Activated CD4-positive, alpha-beta T cell treated with anti-CD3 and anti-CD28 coated beads for 48 hours (primary cell): ENCODE data around the gene CFAP299.
A peak's percentile ranks its signal among the peaks of the same experiment; 100 is the strongest.

ENCODE experiments used
- DNase-seq: peaks from one replicate; pipeline ENCODE4 v3.0.0-alpha.2; 2020

The CFAP299 gene

DNA sequence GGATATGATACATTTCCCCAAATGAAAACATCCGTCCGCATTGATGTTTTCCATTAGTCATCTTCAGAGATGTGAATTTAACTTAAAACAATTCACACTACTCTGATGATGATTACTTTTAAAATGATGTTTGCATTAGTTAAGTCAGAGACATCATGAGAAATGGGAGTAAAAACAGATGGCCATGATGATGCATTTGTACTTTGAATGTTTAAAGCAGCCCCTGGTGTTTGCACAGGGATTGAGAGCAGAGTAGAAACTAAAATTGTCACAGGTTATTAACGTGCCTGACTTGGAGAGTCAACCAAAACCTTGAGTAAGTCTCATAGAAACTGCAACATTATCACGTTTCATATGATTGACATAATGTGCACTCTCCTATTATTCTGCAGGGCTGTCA, 117.2 kb downstream of the CFAP299 start:
- DNase-seq, result no peak

DNA sequence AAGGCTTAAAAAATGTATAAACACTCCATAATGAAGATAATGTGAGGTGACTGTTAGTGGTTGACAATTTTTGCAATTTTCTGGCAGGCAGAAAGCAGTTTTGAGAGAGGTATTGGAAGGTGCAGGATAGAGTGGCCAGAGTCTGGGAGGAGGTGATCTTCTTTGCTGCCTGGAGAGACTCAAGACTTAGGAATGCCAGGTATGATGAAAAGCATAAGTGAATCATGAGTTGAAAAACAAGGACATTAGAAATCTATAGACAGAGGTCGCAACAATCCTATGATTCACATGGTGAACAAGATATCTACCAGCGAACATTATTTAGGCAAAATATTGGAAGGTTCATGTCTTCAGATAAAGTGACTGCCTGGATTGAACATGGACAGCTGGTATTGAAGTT, 118.5 kb downstream of the CFAP299 start:
- no peak for DNase-seq

DNA sequence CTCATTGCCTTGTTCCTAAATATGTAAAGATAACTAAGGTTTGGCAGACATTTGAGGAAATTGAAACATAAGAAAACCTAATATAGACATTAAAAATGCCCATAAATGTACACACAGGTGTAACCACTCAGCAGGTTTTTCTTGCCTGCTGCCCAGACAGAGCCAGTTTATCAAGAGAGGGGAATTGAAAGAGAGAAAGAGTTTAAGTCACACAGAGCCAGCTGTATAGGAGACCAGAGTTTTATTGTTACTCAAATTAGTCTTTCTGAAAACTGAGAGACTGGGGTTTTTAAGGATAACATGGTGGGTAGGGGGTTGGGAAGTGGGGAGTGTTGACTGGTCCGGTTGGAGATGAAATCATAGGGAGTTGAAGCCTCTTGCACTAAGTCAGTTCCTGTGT, 119.0 kb downstream of the CFAP299 start:
- DNase-seq, result no peak

DNA sequence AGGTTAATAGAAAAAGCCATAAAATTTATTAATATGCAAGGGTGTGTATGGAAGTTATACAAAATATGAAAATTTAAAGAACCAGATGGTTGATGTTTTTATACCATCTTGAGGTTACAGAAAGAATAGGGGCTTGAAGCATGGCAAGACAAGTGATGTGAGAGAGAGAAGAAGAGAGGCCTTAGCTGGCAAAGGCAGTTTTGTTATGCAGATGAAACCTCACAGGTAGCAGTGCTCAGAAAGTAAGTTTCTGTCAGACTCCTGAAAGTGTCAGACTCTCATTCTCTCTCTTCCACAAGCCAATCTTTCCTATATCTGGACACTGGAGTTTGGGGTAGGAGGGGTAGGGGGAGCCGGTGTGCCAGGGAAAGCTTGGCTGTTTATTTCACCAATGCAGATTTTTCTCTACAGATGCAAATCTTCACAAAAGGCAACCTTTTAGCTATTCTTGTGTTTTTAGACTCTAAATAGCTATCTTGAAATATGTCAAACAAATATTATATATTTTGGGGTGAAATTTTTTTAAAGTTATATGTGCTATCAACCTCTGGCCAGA, 124.5 kb downstream of the CFAP299 start:
- DNase-seq, result no peak

DNA sequence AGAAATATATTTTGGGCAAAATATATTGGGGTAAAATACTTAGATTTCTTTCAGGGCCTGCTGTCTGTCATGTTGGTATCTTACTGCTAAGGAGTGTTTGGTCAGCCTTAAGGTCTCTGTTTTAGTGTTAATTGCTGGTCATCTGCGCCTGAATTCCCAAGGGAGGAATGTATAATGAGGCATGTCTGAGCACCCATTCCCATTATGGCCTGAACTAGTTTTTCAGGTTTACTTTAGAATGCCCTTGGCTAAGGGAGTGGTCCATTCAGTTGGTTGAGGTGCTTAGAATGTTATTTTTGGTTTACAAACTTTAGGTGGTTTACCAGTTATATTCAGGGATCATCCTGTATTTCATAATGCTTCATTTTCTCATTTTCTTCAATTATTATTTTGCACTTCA, 125.9 kb downstream of the CFAP299 start:
- no peak for DNase-seq

DNA sequence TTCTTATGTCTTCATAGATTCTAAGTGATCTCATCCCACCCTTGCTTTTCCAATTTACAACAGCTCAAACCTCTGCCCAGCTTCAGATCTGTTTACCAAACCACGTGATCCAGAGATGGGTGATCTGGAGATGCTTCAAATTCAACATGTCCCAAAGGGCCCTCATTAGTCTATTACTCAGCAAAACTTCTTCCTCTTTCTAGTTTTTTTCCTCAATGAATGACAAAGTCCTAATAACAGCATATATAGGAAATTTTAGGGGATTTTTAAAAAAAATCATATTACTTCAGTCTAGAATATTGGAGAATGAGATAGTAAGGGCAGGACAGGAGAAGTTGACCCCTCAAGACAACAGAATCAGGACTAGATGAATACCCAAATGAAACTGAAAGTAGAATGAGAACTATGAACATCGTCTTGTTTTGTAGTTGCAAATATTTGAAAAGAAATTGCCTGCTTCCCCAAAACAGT, 127.1 kb downstream of the CFAP299 start:
- DNase-seq, result no peak

DNA sequence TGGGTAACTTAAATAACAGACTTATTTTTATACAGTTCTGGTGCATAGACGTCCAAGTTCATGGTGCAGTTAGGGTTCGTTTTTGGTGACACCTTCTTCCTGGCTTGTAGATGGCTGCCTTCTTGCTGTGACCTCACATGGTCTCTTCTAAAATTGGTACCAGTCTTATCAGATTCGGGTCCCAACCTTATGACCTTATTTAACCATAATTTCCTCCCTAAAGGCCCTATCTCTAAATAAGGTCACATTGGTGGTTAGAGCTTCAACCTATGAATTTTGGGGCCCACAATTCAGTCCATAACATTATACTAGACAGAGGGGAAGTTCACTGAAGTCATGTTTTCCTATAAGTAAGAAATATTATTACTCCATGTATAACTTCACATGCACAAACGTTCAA, 128.0 kb downstream of the CFAP299 start:
- DNase-seq, result no peak

DNA sequence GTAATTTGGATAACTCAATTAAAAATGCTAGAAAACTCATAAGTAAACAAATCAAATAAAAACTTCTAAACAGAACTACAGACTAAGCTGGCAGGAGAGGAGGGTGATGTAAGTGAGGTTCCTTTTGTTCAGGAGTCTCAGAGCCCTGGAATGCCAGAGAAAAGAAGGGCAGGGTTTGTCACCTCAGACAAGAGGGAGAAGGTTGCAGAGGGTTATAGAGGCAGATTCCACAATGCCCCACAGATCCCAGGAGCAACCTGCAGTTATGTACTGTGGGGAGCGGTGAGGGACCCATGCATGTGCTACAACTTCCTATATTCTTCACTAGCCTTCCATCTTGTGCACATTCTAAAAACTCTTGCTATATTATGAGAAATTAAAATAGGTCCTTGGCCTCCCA, 129.7 kb downstream of the CFAP299 start:
- DNase-seq, result no peak

DNA sequence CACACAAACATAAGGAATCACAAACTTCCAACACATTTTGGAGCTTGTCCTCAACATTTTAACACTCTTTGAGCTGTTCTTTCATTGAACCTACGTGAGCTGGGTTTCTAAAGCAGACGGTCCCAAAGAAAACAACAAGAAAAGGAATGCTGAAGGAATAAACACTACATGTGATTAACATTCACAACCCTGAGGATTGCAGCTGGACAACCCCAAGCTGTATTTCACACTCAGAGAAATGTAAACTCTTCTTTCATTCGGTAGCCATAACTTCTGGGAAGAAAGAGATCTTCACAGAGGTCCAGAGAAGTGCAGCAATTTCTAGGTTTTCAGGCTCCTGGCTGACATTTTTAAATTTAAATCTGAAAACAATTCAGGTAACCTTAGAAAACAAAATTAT, 130.2 kb downstream of the CFAP299 start:
- DNase-seq, result no peak

DNA sequence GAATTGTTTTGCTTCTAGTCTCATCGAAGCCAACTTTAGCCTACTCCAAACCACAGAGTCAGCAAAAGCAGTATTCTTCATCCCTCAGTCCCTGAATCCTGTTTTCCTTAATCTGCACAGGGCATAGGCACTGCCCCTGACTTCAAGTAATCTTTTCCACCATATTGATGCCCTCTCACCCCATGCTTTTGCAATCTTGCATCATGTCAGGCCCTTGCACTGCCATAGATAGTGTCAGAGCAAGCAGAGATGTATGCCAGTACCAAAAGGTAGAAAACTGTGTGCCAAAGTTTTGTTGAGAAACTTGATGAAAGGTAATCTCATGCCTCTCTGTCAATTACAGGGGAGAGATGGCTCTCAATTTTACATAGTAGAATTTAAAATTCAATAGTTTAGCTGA, 131.1 kb downstream of the CFAP299 start:
- no peak for DNase-seq

DNA sequence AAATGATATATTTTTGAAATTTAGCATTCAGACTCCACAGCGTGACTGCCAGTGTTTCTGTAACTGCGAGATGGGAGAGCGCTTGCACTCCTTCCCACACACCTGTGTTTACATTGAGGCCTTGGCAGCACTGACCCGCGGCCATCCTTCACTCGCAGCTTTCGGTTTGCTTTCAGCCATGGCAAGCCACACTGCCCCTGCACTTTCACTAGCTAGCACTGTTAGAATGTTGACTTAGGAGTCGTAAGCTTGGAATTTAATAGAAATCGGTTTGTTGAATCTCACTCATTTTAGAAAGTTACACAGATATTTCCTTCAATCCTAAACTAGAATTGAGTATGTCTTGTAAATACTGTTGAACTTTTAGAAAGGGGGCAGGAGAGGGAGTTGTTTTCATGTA, 136.2 kb downstream of the CFAP299 start:
- DNase-seq, result no peak

DNA sequence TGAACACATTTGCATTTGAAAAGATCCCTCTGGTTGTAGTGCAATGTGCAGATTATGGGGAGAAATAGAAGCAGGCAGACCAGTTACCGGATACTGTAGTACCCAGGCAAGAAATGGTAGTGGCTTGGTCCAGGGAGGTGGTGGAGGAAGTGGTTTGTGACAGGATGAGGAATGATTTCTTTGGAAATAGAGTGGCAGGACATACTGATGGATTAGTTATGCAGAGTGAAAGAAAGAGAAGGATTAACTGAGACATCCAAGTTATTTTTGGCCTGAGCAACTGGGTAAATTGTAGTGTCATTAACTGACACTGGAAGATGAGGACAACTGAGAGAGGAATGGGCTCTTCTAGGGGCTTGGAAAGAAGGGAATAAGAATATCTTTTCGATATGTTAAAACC, 139.7 kb downstream of the CFAP299 start:
- DNase-seq, result no peak

DNA sequence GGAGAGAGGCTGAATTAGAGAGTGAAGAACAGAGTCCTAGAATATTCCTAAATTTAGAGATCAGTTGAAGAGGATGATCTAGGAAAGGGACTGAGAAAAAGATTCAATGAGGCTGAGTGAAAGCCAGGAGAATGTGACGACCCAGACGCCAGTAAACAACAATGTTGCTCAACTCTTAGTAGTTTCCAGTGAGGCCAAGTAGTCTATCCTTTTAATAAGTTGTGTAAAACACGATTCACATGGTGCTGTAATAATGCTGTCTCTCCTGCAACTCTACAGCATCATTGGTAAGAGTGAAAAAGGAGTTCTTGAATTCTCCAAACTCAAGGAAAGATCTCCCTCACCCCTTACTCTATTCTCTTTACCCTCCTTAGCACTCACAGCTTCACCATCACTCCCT, 140.3 kb downstream of the CFAP299 start:
- no peak for DNase-seq

DNA sequence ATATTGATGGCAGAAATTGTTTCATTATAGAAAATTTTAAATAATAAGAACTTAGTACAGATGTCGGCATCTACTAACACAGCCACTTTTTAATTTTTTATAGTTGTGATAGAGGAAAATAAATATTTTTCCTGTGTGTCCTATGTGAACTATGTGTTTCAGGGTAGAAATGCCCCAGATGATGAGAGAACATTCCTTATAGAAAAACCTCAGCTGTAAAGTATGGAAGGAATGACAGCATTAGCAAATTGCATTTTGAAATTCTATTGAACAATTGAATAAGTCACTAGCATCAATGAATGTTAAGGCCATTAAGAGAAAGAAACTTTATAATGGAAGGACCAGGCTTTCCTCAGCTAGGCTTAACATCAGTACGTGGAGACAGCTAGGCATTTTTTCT, 149.2 kb downstream of the CFAP299 start:
- DNase-seq, result no peak

DNA sequence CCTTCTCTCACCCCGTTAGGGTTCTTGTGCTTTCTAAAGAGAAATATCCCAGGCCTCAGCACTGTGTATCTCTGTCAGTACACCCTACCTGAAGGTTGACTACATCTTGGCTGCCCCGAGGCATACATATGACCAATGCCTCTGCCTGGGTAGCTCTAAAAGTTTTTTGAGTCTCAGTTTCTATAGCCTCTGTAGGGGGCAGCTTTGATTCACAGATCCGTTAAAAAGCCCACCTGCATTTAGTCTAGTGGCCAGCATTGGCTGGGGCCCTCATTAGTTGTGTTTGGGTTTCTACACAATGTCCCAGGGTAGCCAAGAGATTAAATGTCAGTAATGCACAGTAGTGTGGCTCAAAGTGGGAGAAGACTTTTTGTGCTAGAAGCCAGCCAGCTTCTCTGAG, 151.1 kb downstream of the CFAP299 start:
- no peak for DNase-seq

DNA sequence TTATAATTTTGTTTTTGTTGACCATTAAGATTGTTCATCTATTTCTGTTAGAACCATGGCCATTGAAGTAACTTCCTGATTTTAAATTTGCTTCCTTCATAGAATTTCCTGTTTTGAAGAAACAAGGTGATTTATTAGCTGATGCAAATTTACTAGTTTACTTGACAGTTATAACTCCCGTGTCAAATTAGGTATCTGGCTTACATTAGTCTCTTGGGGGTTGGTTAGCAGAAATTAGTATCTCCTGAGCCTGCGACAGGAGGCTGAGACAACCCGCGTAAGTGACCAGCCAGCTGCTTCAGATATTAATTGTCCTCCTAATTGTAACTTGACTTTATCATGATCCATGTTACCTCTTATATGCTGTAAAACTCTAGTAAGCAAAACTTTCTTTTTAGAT, 154.3 kb downstream of the CFAP299 start:
- DNase-seq, result no peak

DNA sequence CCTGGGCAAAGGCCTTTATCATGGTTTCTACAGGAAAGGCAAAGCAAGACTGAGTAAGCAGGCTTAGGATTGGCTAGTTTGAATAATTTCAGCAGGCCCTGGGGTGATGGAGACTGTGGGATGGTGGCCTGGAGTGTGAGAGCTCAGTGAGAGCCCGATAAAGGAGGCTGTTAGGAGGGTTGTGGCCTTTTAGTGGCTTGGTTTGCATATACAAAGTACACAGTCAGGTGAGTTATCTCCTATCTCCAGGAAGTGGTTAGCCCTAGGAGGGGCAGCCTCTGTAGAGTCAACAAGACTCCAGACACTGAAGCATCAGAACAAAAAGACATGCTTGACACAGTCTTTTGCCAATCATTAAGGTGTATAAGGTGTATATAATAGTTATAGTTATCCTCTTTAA, 157.2 kb downstream of the CFAP299 start:
- DNase-seq, result peak; percentile 19

DNA sequence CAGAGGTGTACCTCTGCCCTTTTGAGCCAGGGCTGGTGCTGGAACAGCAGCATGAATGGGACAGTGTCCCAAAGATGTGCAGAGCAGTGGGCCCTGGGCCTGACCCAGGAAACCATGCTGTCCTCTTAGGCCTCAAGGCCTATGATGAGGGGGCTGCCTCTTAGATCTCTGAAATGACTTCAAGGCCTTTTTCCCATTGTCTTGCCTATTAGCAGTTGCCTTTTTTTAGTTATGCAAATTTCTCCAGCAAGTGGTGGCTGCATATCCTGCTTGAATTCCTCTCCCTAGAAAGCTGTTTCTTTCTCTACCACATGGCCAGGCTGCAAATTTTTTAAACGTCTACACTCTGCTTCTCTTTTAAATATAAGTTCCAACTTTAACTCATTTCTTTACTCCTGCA, 160.3 kb downstream of the CFAP299 start:
- DNase-seq, result no peak

DNA sequence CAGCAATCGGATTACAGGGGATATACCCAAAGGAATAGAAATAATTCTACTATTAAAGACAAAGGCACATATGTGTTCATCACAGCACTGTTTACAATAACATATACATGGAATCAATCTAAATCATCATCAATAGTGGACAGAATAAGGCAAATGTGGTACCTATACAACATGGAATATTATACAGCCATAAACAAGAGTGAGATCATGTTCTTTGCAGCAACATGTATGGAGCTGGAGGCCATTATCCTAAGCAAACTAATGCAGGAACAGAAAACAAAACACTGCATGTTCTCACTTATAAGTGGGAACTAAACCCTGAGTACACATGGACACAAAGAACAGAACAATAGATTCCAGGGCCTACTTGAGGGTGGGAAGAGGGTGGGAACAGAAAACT, 163.2 kb downstream of the CFAP299 start:
- no peak for DNase-seq

DNA sequence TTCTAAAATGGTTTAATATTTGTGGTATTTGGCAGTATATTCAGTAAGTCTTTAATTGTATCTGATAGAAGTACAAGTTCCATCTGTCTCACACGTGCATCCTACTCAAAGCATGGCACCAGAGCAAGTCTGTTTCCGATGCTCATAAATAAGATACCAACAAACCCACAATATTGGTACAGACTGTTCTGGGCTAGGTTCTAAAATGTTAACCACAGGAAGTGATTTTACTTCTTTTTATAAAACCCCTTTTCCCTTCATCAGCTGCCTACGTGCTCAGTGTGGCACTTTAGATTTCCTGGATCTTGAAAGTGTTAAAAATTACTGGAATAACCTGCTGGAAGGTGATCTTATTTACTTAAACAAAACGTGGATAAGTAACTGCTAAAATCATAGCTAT, 165.1 kb downstream of the CFAP299 start:
- DNase-seq, result no peak

DNA sequence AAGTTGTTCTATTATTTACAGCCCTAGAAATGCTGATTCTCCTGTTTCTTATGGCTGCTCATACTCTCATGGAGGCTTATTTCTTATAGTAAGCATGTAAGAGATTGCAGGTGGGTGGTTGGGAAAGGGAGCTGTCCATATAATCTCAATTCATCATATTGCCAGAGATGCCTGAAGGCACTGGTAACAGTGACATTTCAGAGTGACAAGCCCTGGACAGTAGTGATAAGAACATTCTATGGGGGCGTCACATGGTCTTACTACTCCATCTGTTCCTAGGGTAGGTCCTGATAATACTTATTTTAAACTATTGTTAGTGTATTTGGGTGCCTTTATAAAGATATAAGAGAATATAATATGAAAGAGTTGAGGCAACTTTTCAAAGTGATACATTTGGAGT, 171.5 kb downstream of the CFAP299 start:
- DNase-seq, result no peak

DNA sequence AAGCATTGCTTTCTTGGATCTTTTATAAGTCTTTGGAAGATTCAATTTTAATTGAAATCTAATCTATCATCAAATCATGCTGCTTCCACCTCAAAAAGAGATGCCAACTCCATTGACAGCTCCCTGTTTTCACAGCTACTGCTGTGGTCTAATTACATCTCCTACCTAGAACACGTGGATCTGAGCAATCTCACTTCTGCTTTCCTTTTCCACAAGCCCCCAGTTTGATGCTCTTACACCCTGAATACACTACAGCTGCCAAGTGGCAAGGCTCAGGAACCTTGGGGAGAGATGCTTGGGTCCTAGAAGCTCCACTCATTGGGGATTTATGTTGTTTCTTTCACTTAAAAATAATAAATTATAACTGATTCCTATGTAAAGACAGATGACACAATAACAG, 172.0 kb downstream of the CFAP299 start:
- DNase-seq, result no peak

DNA sequence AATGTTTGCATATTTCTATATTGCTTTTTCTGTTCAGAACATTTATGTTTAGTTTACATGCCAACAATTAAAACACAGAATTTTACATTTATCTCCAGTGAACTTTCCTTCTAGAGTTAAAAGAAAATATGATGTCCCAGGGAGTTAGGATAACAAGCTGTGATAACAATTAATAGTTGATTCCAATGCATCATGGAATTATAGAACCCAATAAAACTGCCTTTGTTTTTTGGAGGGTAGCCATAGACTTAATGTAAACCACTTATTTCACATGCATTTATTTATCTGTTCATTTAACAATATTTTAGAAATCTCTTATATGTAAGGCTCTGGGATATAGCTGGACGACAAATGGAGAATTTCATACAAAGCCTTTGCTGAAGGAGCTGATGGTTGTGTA, 180.0 kb downstream of the CFAP299 start:
- DNase-seq, result no peak

DNA sequence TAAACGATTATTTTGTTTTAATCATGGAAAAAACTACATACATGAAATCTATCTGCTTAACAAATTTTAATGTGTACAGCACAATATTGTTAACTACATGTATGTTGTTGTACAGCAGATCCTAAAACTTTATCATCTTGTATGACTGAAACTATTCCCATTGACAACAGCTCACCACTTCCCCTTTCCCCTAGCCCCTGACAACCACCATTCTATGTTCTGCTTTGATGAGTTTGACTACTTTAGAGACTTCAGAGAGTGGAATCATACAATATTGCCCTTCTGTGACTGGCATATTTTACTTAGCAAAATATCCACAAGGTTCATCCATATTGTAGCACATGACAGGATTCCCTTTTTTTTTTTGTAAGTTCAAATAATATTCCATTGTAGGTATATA, 185.9 kb downstream of the CFAP299 start:
- DNase-seq, result no peak

DNA sequence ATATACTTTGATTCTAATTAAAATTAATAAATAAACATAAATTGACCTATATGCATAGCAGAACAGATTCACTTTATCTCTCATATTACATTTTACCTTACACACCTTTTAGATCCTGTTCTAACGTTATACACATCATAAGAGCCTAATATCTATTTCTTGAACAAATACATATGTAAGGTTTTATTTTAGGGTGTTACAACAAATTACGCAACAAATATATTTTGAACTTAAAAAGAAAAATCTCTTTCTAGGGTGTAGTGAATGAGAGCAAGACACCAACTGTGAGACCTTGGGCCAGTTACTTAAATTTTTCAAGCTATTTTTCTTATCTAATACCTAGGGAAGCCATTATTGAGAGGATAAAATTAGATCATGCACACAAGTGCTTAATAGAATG, 191.2 kb downstream of the CFAP299 start:
- DNase-seq, result no peak

DNA sequence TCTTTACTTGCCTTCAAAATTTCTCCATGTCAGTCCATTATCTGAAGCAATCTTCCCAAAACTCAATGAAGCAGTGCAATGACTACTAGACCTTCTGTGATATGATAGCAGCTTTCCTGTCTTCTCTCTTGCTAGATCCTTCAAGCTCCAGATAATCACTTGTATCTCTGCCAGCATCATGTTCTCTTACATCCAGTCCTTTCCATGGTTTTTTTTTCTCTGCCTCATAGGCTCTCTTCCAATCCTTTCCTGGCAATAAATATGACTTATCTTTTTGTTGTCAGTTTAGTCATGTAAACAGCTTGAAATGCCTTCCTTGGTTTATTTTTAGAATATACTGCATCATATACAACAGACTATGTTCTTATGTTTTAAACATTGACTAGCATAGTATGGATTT, 193.5 kb downstream of the CFAP299 start:
- no peak for DNase-seq
